ENCODE results near the gene MTCP1.

Gene MTCP1, protein sequence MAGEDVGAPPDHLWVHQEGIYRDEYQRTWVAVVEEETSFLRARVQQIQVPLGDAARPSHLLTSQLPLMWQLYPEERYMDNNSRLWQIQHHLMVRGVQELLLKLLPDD

GRCh38 chrX:155070975-155071693 is at the start of gene MTCP1, which contains the start of the genes BRCC3 and CMC4:
TSS of gene MTCP1 (minus strand) at chrX:155071136. CDS start at chrX:155066010, 5,126 bp downstream.
TSS of gene BRCC3 (plus strand) at chrX:155071508. CDS start at chrX:155071528, 20 bp downstream.
TSS of gene CMC4 (minus strand) at chrX:155071136. CDS start at chrX:155064023, 7,113 bp downstream.
- Histone ChIP-seq H3K4me1 (ENCODE audit: control insufficient read depth in 1 of 2, insufficient read depth in 2 of 2, low read length in 2 of 2) (peaks cover 0 to 16% of the 10 kb centered on the region in 2 donors), H3K4me3 (ENCODE audit: low read depth in 1 of 2, low read length in 2 of 2) (peak within 1 kb of the TSS; percentile 73 to 82), H3K9me3 (ENCODE audit: control insufficient read depth in 1 of 2, low read length in 2 of 2) (no peaks in the 10 kb centered on the region), H3K36me3 (ENCODE audit: control insufficient read depth in 1 of 2, insufficient read depth in 2 of 2, low read length in 2 of 2) (peaks cover 7 to 9% of the 10 kb centered on the region in 2 donors), H3K27ac (ENCODE audit: low read length) (peak within 1 kb of the TSS; percentile 83), H3K27me3 (ENCODE audit: low read depth, low read length) (no peaks in the 10 kb centered on the region)

DNA sequence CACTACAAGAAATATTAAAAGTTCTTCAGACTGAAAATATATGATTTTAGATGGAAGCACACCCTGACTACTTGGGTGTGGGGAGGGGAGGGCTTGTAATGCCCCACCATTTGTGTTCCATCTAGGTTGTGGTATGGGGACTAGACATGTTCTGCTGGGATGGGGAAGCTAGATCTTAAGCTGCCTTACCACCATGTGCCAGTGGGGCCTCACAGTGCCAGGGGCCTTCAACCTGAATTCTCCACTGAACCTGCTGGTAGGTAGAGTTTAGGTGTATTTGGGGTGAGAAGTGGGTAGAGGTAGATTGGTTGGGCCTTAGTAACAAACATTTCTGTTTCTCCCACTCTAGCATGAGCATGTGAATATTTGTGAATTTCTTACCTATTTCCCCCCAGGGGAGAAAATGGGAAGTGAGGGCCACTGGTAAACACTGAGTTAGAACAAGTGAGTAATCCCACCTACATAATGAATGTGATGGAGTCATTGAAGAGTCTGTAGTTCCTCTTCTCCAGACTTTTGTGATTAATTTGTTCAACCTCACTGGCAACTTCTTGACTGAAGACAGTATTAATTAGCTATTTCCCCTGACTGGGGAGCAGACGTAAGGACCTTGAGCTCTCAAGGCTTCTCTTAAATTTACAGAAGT is 44.4 kb upstream of the MTCP1 start:
- Histone ChIP-seq H3K4me3 (ENCODE audit: low read depth in 1 of 2, low read length in 2 of 2) (no peak overlapping the region), H3K27ac (ENCODE audit: low read length) (no peak overlapping the region), H3K36me3 (ENCODE audit: control insufficient read depth in 1 of 2, insufficient read depth in 2 of 2, low read length in 2 of 2) (peaks cover 0 to 14% of the 10 kb centered on the region in 2 donors), H3K4me1 (ENCODE audit: control insufficient read depth in 1 of 2, insufficient read depth in 2 of 2, low read length in 2 of 2) (no peaks in the 10 kb centered on the region), H3K9me3 (ENCODE audit: control insufficient read depth in 1 of 2, low read length in 2 of 2) (no peaks in the 10 kb centered on the region), H3K27me3 (ENCODE audit: low read depth, low read length) (no peaks in the 10 kb centered on the region)

DNA sequence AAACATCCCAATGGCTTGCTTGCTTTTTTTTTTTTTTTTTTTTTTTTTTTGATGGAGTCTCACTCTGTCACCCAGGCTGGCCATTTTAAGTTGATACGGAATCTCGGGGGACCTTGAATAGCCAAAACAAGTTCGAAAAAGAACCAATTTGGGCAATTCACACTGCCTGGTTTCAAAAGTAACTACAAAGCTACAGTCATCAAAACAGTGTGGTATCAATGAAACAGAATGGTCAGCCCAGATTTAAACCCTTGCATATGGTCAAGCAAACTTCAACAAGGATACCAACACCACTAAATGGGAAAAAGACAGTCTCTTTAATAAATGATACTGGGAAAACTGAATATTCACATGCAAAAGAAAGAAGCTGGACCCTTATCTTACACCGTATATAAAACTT is 42.2 kb upstream of the MTCP1 start:
- no peaks in the 10 kb centered on the region for H3K4me1 ChIP-seq (ENCODE audit: control insufficient read depth in 1 of 2, insufficient read depth in 2 of 2, low read length in 2 of 2)
- no peak overlapping the region for H3K27ac ChIP-seq (ENCODE audit: low read length)
- peaks cover 0 to 5% of the 10 kb centered on the region in 2 donors for H3K36me3 ChIP-seq (ENCODE audit: control insufficient read depth in 1 of 2, insufficient read depth in 2 of 2, low read length in 2 of 2)
- no peaks in the 10 kb centered on the region for H3K27me3 ChIP-seq (ENCODE audit: low read depth, low read length)
- no peaks in the 10 kb centered on the region for H3K9me3 ChIP-seq (ENCODE audit: control insufficient read depth in 1 of 2, low read length in 2 of 2)
- H3K4me3 ChIP-seq (ENCODE audit: low read depth in 1 of 2, low read length in 2 of 2): no peak overlapping the region

DNA sequence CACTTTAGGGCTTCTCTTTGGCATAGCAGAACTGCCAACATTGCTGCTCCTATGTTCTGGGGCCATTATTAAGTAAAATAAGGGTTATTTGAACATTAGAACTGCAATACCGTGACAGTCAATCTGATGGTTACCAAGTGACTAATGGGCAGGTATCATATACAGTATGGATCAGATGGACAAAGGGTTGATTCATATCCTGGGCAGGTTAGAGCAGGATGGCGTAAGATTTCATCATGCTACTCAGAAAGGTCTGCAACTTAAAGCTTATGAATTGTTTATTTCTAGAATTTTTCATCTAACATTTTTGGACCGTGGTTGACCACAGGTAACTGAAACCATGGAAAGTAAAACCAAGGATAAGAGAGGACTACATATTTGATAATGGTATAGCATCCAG is 41.2 kb upstream of the MTCP1 start:
- H3K4me1 ChIP-seq (ENCODE audit: control insufficient read depth in 1 of 2, insufficient read depth in 2 of 2, low read length in 2 of 2): no peaks in the 10 kb centered on the region
- no peaks in the 10 kb centered on the region for H3K27me3 ChIP-seq (ENCODE audit: low read depth, low read length)
- peaks cover 0 to 5% of the 10 kb centered on the region in 2 donors for H3K36me3 ChIP-seq (ENCODE audit: control insufficient read depth in 1 of 2, insufficient read depth in 2 of 2, low read length in 2 of 2)
- no peak overlapping the region for H3K4me3 ChIP-seq (ENCODE audit: low read depth in 1 of 2, low read length in 2 of 2)
- no peak overlapping the region for H3K27ac ChIP-seq (ENCODE audit: low read length)
- H3K9me3 ChIP-seq (ENCODE audit: control insufficient read depth in 1 of 2, low read length in 2 of 2): no peaks in the 10 kb centered on the region

- Histone ChIP-seq H3K9me3 (ENCODE audit: control insufficient read depth in 1 of 2, low read length in 2 of 2) (no peaks in the 10 kb centered on the region), H3K4me1 (ENCODE audit: control insufficient read depth in 1 of 2, insufficient read depth in 2 of 2, low read length in 2 of 2) (no peaks in the 10 kb centered on the region), H3K36me3 (ENCODE audit: control insufficient read depth in 1 of 2, insufficient read depth in 2 of 2, low read length in 2 of 2) (no peaks in the 10 kb centered on the region), H3K27ac (ENCODE audit: low read length) (no peak overlapping the region), H3K4me3 (ENCODE audit: low read depth in 1 of 2, low read length in 2 of 2) (no peak overlapping the region), H3K27me3 (ENCODE audit: low read depth, low read length) (no peaks in the 10 kb centered on the region)
Measured at GRCh38 chrX:155108427-155108826, 37.5 kb upstream of the MTCP1 start.

GRCh38 chrX:155105919-155106318 is 35.0 kb upstream of the MTCP1 start:
- H3K4me3 ChIP-seq (ENCODE audit: low read depth in 1 of 2, low read length in 2 of 2): no peak overlapping the region
- no peaks in the 10 kb centered on the region for H3K4me1 ChIP-seq (ENCODE audit: control insufficient read depth in 1 of 2, insufficient read depth in 2 of 2, low read length in 2 of 2)
- H3K9me3 ChIP-seq (ENCODE audit: control insufficient read depth in 1 of 2, low read length in 2 of 2): no peaks in the 10 kb centered on the region
- no peaks in the 10 kb centered on the region for H3K27me3 ChIP-seq (ENCODE audit: low read depth, low read length)
- no peak overlapping the region for H3K27ac ChIP-seq (ENCODE audit: low read length)
- no peaks in the 10 kb centered on the region for H3K36me3 ChIP-seq (ENCODE audit: control insufficient read depth in 1 of 2, insufficient read depth in 2 of 2, low read length in 2 of 2)

DNA sequence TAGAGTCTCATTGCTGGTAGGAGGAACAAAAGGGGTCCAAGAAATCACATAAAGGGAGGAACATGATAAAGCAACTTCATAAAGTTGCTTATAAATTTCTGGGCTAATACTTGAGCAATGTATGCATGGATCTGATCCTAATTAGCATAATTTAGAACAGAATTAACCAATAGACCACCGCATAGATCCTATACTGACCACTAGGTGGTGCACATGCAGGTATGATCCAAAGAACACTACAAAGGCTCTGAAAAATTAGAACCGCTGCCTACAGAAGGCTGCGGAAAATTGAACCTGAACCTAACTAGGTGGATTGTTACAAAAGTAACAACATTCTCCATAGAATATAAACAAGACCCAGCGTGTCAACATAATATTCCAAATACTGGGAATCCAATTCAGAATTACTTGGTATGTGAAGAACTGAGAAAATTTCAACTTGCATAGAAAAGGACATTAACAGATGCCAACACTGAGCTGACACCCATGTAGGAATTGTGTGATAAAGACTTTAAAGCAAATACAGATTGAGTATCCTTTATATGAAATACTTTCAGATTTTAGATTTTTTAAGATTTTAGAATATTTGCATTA is 23.6 kb upstream of the MTCP1 start:
- H3K9me3 ChIP-seq (ENCODE audit: control insufficient read depth in 1 of 2, low read length in 2 of 2): no peaks in the 10 kb centered on the region
- no peaks in the 10 kb centered on the region for H3K4me1 ChIP-seq (ENCODE audit: control insufficient read depth in 1 of 2, insufficient read depth in 2 of 2, low read length in 2 of 2)
- no peak overlapping the region for H3K4me3 ChIP-seq (ENCODE audit: low read depth in 1 of 2, low read length in 2 of 2)
- no peaks in the 10 kb centered on the region for H3K27me3 ChIP-seq (ENCODE audit: low read depth, low read length)
- peaks cover under 1 to 3% of the 10 kb centered on the region in 2 donors for H3K36me3 ChIP-seq (ENCODE audit: control insufficient read depth in 1 of 2, insufficient read depth in 2 of 2, low read length in 2 of 2)
- H3K27ac ChIP-seq (ENCODE audit: low read length): no peak overlapping the region

DNA sequence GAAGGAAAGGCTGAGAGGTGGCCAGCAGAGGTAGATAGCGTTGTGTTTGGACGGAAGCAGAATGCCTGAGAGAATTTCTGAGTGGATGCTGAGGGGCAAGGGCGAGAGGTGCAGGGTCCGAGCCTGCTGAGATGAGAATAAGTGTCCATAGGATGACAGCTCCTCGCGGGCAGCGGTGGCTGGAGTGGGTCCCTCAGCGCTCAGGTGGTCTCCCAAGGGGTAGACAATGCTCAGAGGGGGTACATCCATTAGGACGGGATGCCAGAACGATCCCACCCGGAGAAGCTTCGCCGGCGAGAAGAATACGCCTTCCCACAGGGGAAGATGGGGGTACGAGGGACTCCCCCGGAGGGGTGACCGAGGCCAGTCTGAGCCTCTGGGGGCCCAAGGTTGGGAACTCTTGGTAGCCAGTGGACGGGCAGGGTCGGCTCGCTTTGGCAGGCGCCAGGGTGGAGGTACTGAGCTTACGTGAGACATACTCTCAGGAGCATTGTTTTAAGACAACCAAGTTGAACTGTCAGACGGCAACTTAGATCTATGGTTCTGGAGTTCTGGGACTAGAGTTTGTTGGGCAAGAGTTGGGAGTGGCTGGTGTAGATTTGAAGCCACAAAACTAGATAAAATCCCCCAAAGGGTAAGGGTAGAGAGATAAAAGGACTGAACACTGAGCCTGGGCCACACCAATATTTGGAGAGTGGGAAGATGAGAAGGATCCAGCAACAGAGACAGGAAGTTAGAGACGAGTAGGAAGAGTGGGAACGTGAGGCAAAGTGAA is 16.2 kb upstream of the MTCP1 start:
- H3K27me3 ChIP-seq (ENCODE audit: low read depth, low read length): no peaks in the 10 kb centered on the region
- no peaks in the 10 kb centered on the region for H3K4me1 ChIP-seq (ENCODE audit: control insufficient read depth in 1 of 2, insufficient read depth in 2 of 2, low read length in 2 of 2)
- H3K4me3 ChIP-seq (ENCODE audit: low read depth in 1 of 2, low read length in 2 of 2): no peak overlapping the region
- H3K36me3 ChIP-seq (ENCODE audit: control insufficient read depth in 1 of 2, insufficient read depth in 2 of 2, low read length in 2 of 2): peaks cover 6% of the 10 kb centered on the region in 2 donors
- no peaks in the 10 kb centered on the region for H3K9me3 ChIP-seq (ENCODE audit: control insufficient read depth in 1 of 2, low read length in 2 of 2)
- H3K27ac ChIP-seq (ENCODE audit: low read length): no peak overlapping the region

DNA sequence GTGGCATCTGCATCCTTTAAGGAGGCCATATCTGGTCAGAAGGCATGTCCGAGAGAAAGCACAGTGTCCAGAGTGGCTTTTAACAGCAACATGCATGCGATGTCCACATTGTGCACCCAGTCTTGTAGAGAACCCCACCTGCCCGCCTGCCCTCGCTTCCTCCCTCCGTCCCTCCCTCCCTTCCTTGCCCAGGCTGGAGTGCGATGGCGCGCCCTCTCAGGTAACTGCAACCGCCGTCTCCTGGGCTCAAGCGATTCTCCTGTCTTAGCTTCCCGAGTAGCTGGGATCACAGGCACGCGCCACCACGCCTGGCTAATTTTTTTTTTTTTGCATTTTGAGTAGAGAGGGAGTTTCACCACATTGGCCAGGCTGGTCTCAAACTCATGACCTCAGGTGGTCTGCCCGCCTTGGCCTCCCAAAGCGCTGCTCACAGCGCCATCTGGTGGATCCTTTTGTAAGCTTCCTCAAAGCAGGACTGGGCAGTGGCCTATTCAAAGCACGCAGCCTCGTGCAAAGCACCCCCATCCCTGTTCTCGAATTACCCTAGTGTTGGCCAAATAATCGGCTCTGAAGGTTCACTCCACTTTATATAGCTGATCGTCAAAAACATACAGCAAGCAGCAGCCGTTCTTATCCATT is 15.4 kb upstream of the MTCP1 start:
- no peaks in the 10 kb centered on the region for H3K9me3 ChIP-seq (ENCODE audit: control insufficient read depth in 1 of 2, low read length in 2 of 2)
- no peak overlapping the region for H3K4me3 ChIP-seq (ENCODE audit: low read depth in 1 of 2, low read length in 2 of 2)
- no peak overlapping the region for H3K27ac ChIP-seq (ENCODE audit: low read length)
- H3K27me3 ChIP-seq (ENCODE audit: low read depth, low read length): no peaks in the 10 kb centered on the region
- peaks cover 6% of the 10 kb centered on the region in 2 donors for H3K36me3 ChIP-seq (ENCODE audit: control insufficient read depth in 1 of 2, insufficient read depth in 2 of 2, low read length in 2 of 2)
- no peaks in the 10 kb centered on the region for H3K4me1 ChIP-seq (ENCODE audit: control insufficient read depth in 1 of 2, insufficient read depth in 2 of 2, low read length in 2 of 2)

DNA sequence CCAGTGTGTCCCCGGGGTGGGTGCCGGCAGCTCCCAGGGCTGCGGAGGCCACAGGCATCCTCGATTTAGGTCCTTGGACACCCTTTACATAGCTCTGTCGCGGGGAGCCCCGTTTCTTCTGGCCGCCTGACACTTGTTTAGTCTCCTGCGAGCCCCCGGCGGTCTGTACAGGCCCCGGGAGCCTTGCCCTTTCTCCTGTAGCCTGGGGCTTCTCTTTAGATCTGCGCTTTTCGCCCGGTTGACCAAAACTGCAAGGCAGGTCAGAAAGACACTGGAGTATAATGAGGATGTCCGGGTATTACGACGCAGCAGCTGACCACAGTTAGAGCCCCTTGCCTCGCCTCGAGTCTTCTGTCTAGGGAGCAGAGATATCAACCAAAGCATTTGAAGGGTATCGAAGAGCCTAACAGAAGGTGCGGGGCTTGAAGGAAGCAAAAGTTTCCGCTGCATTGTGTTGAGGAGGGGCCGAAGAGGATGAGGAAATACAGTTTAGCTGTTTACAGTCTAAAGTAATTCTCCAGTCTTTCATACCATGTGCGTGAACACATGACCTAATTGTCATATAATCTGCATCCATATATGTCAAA is 851 bp upstream of the MTCP1 start:
- H3K36me3 ChIP-seq (ENCODE audit: control insufficient read depth in 1 of 2, insufficient read depth in 2 of 2, low read length in 2 of 2): peaks cover 7 to 9% of the 10 kb centered on the region in 2 donors
- peaks cover 0 to 16% of the 10 kb centered on the region in 2 donors for H3K4me1 ChIP-seq (ENCODE audit: control insufficient read depth in 1 of 2, insufficient read depth in 2 of 2, low read length in 2 of 2)
- H3K27me3 ChIP-seq (ENCODE audit: low read depth, low read length): no peaks in the 10 kb centered on the region
- H3K9me3 ChIP-seq (ENCODE audit: control insufficient read depth in 1 of 2, low read length in 2 of 2): no peaks in the 10 kb centered on the region
- peak overlapping the region; percentile 73 to 74 for H3K4me3 ChIP-seq (ENCODE audit: low read depth in 1 of 2, low read length in 2 of 2)
- peak overlapping the region; percentile 83 for H3K27ac ChIP-seq (ENCODE audit: low read length)

Measured in muscle layer of duodenum (tissue), 2 donors.